GM18498 (cell line): ENCODE results near the gene TBC1D32.
A peak's percentile ranks its signal among the peaks of the same experiment; 100 is the strongest.
"Not testable (repeated sequence)": the region's sequence is repeated elsewhere in the genome, so short reads cannot be mapped to it uniquely, and the experiment has no call there.

ENCODE experiments used
- ATAC-seq: cut with Tn5 transposase; IDR thresholded peaks from one replicate; pipeline ENCODE4 v1.9.1; 2021; ENCODE audit warnings: mild to moderate bottlenecking, moderate library complexity; ENCODE audit not compliant: unreplicated experiment

Gene TBC1D32, protein sequence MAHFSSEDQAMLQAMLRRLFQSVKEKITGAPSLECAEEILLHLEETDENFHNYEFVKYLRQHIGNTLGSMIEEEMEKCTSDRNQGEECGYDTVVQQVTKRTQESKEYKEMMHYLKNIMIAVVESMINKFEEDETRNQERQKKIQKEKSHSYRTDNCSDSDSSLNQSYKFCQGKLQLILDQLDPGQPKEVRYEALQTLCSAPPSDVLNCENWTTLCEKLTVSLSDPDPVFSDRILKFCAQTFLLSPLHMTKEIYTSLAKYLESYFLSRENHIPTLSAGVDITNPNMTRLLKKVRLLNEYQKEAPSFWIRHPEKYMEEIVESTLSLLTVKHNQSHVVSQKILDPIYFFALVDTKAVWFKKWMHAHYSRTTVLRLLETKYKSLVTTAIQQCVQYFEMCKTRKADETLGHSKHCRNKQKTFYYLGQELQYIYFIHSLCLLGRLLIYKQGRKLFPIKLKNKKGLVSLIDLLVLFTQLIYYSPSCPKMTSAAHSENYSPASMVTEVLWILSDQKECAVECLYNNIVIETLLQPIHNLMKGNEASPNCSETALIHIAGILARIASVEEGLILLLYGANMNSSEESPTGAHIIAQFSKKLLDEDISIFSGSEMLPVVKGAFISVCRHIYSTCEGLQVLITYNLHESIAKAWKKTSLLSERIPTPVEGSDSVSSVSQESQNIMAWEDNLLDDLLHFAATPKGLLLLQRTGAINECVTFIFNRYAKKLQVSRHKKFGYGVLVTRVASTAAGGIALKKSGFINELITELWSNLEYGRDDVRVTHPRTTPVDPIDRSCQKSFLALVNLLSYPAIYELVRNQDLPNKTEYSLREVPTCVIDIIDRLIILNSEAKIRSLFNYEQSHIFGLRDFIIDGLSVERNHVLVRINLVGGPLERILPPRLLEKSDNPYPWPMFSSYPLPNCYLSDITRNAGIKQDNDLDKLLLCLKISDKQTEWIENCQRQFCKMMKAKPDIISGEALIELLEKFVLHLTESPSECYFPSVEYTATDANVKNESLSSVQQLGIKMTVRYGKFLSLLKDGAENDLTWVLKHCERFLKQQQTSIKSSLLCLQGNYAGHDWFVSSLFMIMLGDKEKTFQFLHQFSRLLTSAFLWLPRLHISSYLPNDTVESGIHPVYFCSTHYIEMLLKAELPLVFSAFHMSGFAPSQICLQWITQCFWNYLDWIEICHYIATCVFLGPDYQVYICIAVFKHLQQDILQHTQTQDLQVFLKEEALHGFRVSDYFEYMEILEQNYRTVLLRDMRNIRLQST

DNA sequence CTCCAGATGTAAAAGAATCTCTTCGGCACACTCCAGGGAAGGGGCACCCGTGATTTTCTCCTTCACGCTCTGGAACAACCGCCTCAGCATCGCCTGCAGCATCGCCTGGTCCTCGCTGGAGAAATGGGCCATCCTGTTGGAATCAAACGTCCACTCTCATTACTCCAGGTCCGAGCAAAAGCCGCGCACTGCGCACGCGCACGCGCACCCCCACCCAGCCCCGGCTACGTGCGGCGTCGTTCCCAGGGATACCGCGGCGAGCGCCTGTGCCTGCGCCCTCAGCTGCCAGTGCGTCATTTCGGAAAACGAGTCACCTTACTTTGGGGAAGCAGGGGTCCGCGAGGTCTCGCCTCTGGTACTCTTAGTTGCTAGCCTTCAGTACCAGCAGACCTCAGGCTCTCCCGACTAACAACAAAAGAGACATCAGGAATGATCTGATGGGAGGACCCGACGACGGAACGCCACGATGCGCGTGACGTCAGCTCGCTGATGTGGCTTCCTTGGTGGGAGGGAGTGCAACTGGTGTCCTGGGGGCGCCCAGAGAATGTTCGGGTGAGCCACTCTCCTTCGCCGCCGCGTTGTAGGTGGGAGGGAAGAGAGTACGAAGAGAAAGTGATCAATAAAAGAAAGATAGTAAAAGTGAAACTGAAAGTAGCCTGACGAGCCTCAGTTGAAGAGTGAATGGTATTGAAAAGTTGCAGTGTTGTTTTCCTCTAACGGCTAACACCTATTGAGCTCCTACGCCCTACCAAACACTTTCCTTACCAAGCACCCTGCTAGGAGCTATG is at the start of gene TBC1D32:
Gene TBC1D32, minus strand, starts transcription at position 182 of the 788 bp plus-strand sequence. Its CDS starts 50 bp downstream, at position 132.
- ATAC-seq, result peak; percentile 95

DNA sequence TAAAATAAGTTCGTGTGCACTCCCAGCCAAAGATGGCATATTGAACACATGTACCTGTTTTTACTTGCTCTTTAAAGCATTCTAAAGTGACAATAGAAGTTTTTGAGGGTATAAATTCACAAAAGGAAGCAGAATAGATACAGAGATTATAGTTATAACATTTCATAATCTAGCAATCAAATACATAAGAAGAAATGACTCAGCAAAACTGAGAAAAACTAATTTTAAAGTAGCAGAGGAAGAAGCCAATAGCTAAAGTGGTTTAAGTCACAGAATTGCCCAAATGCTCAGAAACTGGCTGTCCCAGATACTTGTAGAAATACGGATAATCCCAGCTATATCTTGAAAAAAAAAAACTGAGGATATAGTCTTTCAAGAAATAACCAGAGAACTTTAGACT is 49.2 kb upstream of the TBC1D32 start:
- no peak for ATAC-seq

DNA sequence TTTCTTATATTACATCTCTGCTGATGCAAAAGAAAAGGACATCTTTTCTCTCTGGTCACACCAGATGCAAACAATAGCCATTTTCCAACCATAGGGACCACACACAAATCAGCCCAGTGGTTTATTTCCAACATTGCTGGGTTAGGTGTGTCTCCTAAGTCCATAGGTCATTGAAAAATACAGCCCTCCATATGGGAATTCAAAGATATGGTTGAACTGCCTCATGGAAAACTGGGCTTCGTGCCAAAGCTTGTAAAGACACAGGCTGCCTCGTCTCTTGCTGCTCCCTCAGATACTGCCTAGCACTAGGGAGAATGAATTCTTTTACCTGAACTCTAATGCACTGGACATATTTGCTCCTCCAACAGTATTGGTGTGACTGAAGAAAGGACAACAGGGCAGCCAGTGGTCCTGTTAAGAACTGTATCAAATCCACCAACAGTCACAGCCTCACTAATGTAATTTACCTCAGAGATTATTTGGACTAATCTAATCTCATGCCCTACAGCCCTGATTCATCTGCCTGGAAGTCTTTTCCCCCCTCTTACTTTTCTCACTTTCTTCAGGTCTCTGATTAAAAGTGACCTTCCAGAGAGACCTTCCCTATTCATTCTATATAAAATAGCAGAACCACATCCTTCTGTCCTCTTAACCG is 48.3 kb upstream of the TBC1D32 start:
- no peak for ATAC-seq

DNA sequence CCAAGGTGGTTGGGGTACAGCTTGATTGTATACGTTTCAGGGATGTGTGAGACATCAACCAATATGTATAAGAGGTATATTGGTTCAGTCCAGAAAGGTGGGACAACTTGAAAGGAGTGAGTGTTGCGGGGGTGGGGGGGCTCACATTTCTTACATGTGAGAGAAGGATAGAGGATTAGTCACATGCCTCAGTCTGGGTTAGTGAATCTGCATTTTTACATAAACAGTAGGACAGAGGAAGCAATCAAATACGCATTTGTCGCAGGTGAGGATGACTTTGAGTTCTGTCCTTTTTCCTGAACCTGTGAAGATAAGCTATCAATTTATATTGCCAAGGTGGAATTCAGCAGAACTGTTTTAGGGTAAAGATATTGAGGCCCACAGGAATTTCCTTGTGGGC is 42.1 kb upstream of the TBC1D32 start:
- no peak for ATAC-seq

DNA sequence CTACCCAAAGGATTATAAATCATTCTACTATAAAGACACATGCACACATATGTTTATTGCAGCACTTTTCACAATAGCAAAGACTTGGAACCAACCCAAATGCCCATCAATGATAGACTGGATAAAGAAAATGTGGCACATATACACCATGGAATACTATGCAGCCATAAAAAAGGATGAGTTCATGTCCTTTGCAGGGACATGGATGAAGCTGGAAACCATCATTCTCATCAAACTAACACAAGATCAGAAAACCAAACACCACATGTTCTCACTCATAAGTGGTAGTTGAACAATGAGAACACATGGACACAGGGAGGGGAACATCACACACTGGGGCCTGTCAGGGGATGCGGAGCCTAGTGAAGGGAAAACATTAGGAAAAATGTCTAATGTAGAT is 39.9 kb upstream of the TBC1D32 start:
- not testable (repeated sequence) for ATAC-seq

DNA sequence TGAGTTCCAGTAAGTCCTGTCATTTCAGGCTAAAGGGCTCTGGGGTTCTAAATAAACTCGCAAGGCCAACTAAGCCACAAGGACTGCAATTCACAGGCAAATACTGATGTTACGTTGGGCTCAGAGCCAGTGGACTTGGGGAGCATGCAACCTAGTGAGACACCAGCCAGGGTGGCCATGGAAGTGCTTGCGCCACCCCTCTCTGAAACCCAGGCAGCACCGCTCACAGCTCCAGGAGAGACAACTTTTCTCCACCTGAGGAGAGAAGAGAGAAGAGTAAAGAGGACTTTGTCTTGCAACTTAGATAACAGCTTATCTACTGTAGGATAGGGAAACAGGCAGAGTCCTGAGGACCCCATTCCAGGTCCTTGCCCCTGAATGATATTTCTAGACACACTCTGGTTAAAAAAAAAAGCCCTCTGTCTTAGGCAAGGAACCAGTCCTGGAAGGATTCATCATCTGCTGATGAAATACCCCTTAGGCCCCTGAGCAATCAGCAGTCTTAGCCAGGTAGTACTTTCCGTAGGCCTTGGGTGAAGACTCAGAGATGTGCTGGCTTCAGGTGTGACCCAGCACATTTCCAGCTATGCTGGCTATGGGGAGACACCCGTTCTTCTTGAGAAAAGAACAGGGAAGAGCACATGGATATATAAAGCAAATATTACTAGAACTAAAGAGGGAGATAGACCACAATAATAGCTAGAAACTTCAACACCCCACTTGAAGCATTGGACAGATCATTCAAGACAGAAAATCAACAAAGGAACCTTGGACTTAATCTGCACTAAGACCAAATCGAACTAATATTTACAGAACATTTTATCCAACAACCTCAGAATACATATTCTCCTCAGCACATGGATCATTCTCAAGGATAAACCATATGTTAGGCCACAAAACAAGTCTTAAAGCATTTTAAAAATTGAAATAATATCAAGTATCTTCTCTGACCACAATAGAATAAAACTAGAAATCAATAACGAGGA is 31.5 kb upstream of the TBC1D32 start:
- no peak for ATAC-seq

DNA sequence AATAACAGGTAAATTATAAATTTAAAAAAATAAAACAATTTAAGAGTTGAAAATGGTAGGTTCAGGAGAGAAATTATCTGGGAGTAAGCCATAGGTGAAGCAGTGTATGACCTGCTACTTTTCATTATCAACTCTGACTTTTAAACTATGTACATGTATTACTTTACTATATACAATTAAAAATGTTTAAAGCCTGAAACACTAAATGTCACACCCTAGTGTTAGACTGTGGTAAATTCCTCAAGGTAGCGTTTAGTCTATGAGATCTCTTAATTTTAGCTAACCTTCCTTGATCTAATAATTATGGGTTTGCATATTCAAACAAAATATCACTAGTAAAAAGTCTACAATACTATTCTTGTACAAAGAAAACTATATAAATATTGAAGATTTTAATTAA is 22.3 kb upstream of the TBC1D32 start:
- no peak for ATAC-seq

DNA sequence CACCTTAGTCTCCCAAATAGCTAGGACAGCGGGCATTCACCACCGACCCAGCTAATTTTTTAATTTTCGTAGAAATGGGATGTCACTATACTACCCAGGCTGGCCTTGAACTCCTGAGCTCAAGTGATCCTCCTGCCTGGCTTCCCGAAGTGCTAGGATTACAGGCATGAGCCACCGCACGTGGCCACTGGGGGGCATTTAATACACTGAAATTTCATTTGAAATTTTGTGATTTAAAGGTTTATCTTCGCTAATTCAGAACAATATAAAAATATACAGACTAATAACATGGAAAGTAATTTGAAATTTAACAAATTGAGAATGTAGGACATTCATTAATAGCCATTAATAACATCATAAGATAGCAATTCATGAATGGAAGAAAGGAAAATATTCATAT is 20.5 kb upstream of the TBC1D32 start:
- ATAC-seq, result no peak

DNA sequence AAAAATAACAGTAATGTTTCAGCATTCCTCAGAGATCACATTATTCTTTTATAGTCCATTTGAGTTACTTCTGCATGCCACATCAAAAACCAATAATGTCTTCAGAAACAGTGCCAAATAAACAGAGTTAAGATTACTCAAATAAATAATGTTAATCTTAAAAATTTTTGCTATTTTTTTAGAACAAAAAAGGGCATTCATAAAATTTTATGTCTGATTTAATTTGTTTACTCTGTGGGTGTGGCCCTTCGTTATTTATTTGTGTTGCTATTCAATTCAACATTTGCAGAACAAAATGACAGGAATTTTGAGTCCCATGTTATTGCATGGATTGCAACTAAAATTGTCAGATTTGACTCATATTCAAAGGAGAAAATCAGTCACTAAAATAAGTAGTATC is 18.7 kb upstream of the TBC1D32 start:
- no peak for ATAC-seq

DNA sequence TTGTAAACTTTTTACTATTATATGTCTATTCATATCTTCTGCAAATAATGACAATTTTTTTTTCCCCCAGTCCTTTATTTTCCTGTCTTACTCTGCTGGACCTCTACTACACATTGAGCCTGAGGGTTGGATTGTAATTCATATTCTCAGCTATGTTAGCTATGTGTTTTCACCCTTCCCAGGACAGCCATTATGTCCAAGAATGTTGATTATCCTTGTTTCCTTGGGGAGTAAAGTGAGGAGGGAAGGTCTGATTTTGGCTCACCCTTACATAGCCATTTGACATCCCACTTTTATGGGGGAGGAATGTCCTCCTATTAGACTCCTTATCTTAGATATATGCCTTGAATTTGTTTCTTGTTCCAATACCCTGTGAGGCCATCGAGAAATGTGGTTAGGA is 17.6 kb upstream of the TBC1D32 start:
- ATAC-seq, result no peak

DNA sequence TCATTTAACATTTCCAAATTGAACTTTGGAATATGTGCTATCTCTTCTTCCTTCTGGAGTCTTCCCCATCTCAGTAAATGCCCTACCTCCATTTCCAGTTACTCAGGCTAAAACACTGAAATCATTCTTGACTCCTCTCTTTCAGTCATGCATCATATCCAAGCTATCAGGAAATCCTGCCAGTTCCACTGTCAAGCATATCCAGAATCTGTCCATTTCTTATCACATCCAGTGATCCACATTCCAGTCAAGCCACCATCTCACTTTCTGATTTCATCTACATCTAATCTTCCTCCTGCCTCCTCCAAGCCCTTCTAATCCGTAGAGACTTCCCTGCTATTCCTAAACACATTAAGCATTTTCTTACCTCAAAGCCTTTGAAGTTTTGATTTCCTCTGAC is 15.3 kb upstream of the TBC1D32 start:
- no peak for ATAC-seq

DNA sequence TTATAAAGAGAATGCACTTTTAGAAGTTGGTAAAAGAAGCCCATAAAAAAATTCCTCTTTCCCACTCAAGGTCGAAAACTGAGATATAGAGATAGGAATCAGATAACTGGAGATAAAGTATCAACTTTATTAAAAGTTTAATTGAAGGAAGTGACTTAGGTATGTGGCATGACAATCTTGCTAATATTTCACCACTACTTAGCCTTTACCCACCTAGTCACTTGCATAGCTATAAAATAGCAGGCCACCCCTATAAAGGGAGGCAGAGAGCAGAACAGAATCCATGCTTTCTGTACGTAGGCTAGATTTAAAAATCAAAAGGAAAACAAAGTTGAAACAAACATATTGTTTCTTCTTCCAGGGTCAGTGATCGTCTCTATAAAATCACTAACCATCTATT is 13.2 kb upstream of the TBC1D32 start:
- no peak for ATAC-seq

DNA sequence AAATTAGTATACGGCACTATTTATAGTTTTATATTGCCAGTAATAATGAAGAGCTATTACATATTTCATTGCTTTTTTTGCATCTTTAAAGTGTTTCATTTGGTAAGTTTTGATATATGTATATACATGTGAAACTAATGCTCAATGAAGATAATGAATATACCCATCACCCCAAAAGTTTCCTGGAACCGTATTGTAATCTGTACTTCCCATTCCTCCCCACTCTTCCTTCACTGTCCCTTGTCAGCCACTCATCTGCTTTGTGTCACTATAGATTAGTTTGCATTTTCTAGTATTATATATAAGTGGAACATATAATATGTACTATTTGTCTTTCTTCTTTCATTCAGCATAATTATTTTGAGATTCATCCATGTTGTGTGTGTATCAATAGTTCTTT is 10.3 kb upstream of the TBC1D32 start:
- no peak for ATAC-seq

DNA sequence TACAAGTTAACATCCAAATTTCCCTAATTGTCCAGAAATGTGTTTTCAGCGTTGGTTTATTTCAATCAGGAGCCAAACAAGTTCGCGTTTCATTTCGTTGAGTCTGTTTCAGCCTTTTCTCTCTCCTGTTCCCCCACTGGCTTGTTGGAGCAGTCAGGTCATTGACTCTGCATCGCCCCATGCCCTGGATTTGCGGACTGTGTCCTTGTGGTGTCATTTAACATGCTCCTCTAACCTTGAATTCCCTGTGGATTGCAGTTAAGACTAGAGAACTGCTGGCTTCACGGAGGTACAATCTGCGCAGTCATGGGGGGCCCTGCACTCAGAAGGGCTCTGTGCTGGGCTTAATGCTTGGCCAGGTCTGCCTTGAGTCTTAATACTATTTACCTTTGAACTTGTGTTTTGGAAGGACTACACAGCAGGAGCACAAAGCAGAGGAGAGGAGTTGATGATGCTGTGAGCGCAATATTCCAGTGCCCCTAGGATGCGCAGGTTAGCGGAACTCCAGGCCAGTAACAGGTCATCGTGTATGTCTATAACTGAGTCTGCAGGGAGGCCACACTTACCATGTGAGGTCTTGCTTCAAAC is 5.5 kb upstream of the TBC1D32 start:
- ATAC-seq, result no peak

DNA sequence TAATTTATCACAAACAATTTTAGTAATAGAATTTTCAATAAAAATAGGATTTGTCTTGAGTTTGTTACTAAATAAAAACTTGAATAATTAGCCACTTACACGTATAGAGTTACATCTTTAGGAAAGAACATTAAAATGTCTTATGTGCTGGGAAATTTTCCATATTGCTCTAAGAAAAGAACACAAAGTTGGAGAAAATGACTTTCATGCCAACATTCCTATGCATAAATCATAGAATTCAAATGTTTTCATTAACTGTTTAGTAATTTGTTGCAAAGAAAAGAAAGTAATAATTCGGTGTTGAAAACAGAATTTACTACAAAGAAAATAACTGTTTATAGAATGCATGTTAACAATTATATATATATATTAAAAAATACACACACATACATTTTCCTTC is 4.7 kb upstream of the TBC1D32 start:
- no peak for ATAC-seq

DNA sequence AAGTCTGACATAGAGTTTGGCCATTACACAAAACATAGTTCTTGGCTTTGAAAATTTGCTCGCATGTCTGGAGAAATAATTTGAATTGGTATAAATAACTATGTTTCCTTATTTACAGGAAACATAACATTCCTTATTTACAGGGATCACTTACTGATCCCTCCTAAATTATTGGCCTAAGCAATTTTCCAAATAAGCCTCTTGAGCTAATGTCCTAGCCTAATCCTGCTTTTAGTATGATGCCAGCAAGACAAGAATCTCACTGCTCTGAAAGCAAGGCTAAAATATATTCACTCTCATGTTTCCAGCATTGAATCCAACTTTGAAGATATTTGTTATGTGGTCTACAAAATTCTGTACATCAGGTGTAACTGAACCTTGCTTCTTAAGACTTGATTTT is 4.1 kb upstream of the TBC1D32 start:
- no peak for ATAC-seq

DNA sequence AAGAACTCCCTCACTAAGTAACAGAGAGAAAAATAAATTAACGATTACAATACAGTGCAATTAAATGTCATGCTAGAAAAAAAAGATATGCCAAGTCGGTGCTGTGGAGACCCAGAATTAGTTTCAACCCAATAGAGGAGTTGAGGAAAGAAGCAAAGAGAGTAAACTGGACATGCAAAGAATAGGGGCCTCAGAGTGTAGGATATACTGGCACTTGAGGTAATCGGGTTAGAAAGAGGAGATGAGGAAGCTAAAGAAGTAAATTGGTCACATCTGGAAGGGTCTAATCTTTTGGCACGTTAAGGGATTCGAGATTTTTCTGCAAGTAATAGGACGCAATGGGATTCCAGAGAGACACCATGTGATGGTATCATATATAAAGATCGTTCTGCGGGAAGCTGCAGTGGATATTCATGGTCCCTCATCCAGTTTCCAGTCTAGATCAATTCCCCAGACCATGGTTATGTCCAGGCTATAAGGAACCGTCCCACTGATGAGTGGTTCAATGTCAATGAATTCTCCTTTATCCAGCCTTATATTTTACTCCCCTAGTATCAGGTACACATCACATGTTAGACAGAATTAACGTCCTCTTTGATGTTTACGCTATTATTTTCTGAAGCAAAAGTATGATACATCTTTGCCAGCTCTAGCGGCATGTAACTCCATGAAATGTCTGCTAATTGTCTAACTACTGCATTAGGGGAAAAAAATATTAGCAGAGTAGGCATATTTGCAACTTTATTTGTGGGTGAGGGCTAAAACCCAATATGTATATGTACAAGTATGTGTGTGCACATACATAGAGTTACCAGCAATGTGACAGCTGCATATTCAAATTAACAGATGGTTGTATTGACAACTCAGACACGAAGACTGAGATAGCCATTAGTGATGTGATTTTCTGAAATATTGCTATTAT is 1.1 kb upstream of the TBC1D32 start:
- ATAC-seq, result peak; percentile 10
